MCF 10A (cell line): Measurements from ENCODE around the gene RNF7. TPM values are rescaled to one million over a fixed set of nuclear protein-coding genes. Genes with fewer than 3 reads are reported as not detected.

Experiments
- BruUV-seq: library from RNA; stranded (reverse); fragments of 400-500 nt; replicated peaks from 2 replicates; lab custom pipeline; 2021; lab: Mats Ljungman, UMichigan
- CTCF ChIA-PET: fragments of 300-600 bp; sonication (Branson Sonifier 250); formaldehyde crosslinking; extraction: SDS; loops from one replicate; lab custom pipeline; 2021; ENCODE audit warnings: antibody characterized with exemption, inconsistent platforms; lab: Yijun Ruan, JAX
- POLR2A ChIA-PET: fragments of 300-600, 350-650 bp; sonication (Branson Sonifier 250); formaldehyde crosslinking; extraction: SDS; loops from one replicate; lab custom pipeline; 2020; ENCODE audit warnings: antibody characterized with exemption, inconsistent platforms; lab: Yijun Ruan, JAX
- DNase-seq: peaks from one replicate; pipeline ENCODE4 v3.0.0-alpha.2; 2018; ENCODE audit not compliant: unreplicated experiment
- H3K27ac Mint-ChIP-seq: one replicate; pipeline ENCODE4 v1.8.0; 2022; ENCODE audit warnings: mild to moderate bottlenecking, low read depth, mixed read lengths; ENCODE audit not compliant: unreplicated experiment
- H3K27me3 Mint-ChIP-seq: one replicate; pipeline ENCODE4 v1.8.0; 2022; ENCODE audit warnings: mixed read lengths; ENCODE audit not compliant: insufficient read depth, unreplicated experiment
- H3K36me3 Mint-ChIP-seq: one replicate; pipeline ENCODE4 v1.8.0; 2022; ENCODE audit warnings: mild to moderate bottlenecking, moderate library complexity, mixed read lengths; ENCODE audit not compliant: insufficient read depth, unreplicated experiment
- H3K4me1 Mint-ChIP-seq: one replicate; pipeline ENCODE4 v1.8.0; 2022; ENCODE audit warnings: mixed read lengths; ENCODE audit not compliant: insufficient read depth, unreplicated experiment
- H3K4me3 Mint-ChIP-seq: one replicate; pipeline ENCODE4 v1.8.0; 2022; ENCODE audit warnings: mild to moderate bottlenecking, moderate library complexity, mixed read lengths; ENCODE audit not compliant: unreplicated experiment
- H3K9me3 Mint-ChIP-seq: one replicate; pipeline ENCODE4 v1.8.0; 2022; ENCODE audit warnings: mixed read lengths; ENCODE audit not compliant: unreplicated experiment
- CTCF ChIP-seq: fragments of 200-600 bp; IDR thresholded peaks from one replicate; pipeline ENCODE4 v1.8.0; 2022; ENCODE audit warnings: antibody characterized with exemption, mild to moderate bottlenecking; ENCODE audit not compliant: unreplicated experiment
- intact Hi-C: fragments of 100-400 bp; cut with micrococcal nuclease; formaldehyde crosslinking; loops from 2 replicates; pipeline ENCODE4 v1.14.1; 2022
- total RNA-seq: library from RNA; stranded (reverse); gene quantifications from 2 replicates; pipeline ENCODE4 v1.2.3, GENCODE V29; 2022

RNF7 gene
- total RNA-seq, 1 experiment from 2014 or later, result 96.1 TPM

- H3K27ac Mint-ChIP-seq, result no peak overlapping the region
- no peak for TF ChIP-seq CTCF
- ChIA-PET POLR2A (no interaction called here), CTCF (interaction anchor here (0.6 to 1.7 kb wide), 2 partner anchors 108 to 111 kb away, joined by 3 to 4 read pairs; no protein-coding TSS in a partner anchor)
- no peaks in the 10 kb centered on the region for H3K4me1 Mint-ChIP-seq
- no peak overlapping the region for H3K4me3 Mint-ChIP-seq
- no peak for DNase-seq
- no peaks in the 10 kb centered on the region for H3K9me3 Mint-ChIP-seq
- H3K36me3 Mint-ChIP-seq, result no peaks in the 10 kb centered on the region
- intact Hi-C loops, result no loop called here
- H3K27me3 Mint-ChIP-seq, result no peaks in the 10 kb centered on the region
- BruUV-seq, result no TSS peak
Observed at GRCh38 chr3:141767066-141767465, 29.0 kb downstream of the RNF7 start.

GRCh38 chr3:141769221-141769894 lies 31.3 kb downstream of the RNF7 start:
- Mint-ChIP-seq H3K27me3 (no peaks in the 10 kb centered on the region), H3K4me3 (no peak overlapping the region), H3K9me3 (no peaks in the 10 kb centered on the region), H3K36me3 (no peaks in the 10 kb centered on the region), H3K4me1 (no peaks in the 10 kb centered on the region), H3K27ac (no peak overlapping the region)
- no peak for TF ChIP-seq CTCF
- POLR2A ChIA-PET, result interaction anchor here (1.0 kb wide), 1 partner anchor 31 kb away, joined by 3 read pairs; no protein-coding TSS in a partner anchor
- no TSS peak for BruUV-seq
- no peak for DNase-seq
- CTCF ChIA-PET, result interaction anchor here (0.6 kb wide), 1 partner anchor 18 kb away, joined by 4 read pairs; no protein-coding TSS in a partner anchor
- intact Hi-C loops, result no loop called here

DNA sequence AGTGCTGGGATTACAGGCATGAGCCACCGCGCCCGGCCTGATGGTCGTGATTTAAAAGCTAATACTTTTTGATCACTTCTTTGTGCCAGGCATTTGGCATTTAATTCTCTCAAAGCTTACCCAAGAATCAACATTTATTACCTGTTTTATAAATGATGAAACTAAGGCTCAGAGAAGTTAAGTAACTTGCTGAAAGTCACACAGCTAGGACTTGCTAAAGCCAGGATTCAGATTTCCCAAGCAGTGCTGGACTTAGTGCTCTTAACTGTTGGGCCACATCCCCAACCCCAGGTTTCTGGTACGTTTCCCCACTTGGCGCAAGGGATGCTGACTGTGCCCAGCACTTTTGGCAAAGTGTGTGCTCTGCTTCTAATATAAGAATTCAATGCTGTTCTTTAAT lies 35.6 kb downstream of the RNF7 start:
- Mint-ChIP-seq H3K27me3 (no peaks in the 10 kb centered on the region), H3K4me3 (no peak overlapping the region), H3K36me3 (no peaks in the 10 kb centered on the region), H3K4me1 (no peaks in the 10 kb centered on the region), H3K9me3 (no peaks in the 10 kb centered on the region), H3K27ac (no peak overlapping the region)
- no TSS peak for BruUV-seq
- ChIA-PET CTCF (interaction anchor here (0.6 to 1.1 kb wide), 5 partner anchors 9 to 93 kb away, joined by 3 to 4 read pairs (median 3); partner anchors contain the start of gene GRK7), POLR2A (interaction anchor here (0.8 kb wide), 1 partner anchor 10 kb away, joined by 3 read pairs; the partner anchor contains the start of gene GRK7)
- no peak for DNase-seq
- intact Hi-C loops, result no loop called here
- TF ChIP-seq CTCF, result no peak

- H3K27ac Mint-ChIP-seq, result no peak overlapping the region
- no peaks in the 10 kb centered on the region for H3K4me1 Mint-ChIP-seq
- H3K36me3 Mint-ChIP-seq, result no peaks in the 10 kb centered on the region
- ChIA-PET POLR2A (no interaction called here), CTCF (interaction anchor here (0.7 kb wide), 1 partner anchor 16 kb away, joined by 3 read pairs; no protein-coding TSS in a partner anchor)
- no peak for TF ChIP-seq CTCF
- H3K27me3 Mint-ChIP-seq, result no peaks in the 10 kb centered on the region
- BruUV-seq, result no TSS peak
- H3K4me3 Mint-ChIP-seq, result no peak overlapping the region
- intact Hi-C loops, result no loop called here
- DNase-seq, result no peak
- no peaks in the 10 kb centered on the region for H3K9me3 Mint-ChIP-seq
Observed at GRCh38 chr3:141776376-141776775, 38.3 kb downstream of the RNF7 start.
